K562 (cell line): ENCODE data around the gene GALNT15.

Experiments used
- EZH2 ChIP-seq: IDR thresholded peaks from 2 replicates; pipeline ENCODE4 v1.6.1; 2012; ENCODE audit warnings: low read depth, mild to moderate bottlenecking, inconsistent platforms, low read length, borderline replicate concordance
- KDM4B ChIP-seq, 2 experiments: fragments of 450-650 bp in 1 of 2; sonication (generic) in 1 of 2; IDR thresholded peaks; 2 replicates each; pipeline ENCODE4 v1.6.1; 2016 to 2017; ENCODE audit warnings: borderline replicate concordance in 2 of 2, antibody characterized with exemption in 1 of 2, low read depth in 1 of 2, mild to moderate bottlenecking in 1 of 2
- SP1 ChIP-seq: sonication (generic); formaldehyde crosslinking; IDR thresholded peaks from 2 replicates; pipeline ENCODE4 v1.8.1; 2022; ENCODE audit warnings: mild to moderate bottlenecking, missing genetic modification reagents
- TF ChIP-seq, protein P1 (sequence below), 3 experiments: IDR thresholded peaks in 2 of 3; conservative IDR thresholded peaks in 1 of 3; 2 replicates each; pipeline ENCODE4 v1.5.1; 2011 to 2012; ENCODE audit warnings: low read length in 3 of 3, mild to moderate bottlenecking in 3 of 3, control low read depth in 2 of 3, improper control_type of control experiment in 1 of 3, inconsistent platforms in 1 of 3, low read depth in 1 of 3, mixed read lengths in 1 of 3, moderate library complexity in 1 of 3; ENCODE audit not compliant: insufficient read depth in 2 of 3
- TF ChIP-seq, protein P2 (sequence below): sonication (generic); formaldehyde crosslinking; IDR thresholded peaks from 2 replicates; pipeline ENCODE4 v1.8.1; 2022; ENCODE audit warnings: missing genetic modification reagents
- TF ChIP-seq, protein P3 (sequence below): fragments of 250-450 bp; sonication (Bioruptor Pico); IDR thresholded peaks from 2 replicates; pipeline ENCODE4 v1.8.0; 2021; ENCODE audit warnings: moderate library complexity, mild to moderate bottlenecking, inconsistent platforms

DNA sequence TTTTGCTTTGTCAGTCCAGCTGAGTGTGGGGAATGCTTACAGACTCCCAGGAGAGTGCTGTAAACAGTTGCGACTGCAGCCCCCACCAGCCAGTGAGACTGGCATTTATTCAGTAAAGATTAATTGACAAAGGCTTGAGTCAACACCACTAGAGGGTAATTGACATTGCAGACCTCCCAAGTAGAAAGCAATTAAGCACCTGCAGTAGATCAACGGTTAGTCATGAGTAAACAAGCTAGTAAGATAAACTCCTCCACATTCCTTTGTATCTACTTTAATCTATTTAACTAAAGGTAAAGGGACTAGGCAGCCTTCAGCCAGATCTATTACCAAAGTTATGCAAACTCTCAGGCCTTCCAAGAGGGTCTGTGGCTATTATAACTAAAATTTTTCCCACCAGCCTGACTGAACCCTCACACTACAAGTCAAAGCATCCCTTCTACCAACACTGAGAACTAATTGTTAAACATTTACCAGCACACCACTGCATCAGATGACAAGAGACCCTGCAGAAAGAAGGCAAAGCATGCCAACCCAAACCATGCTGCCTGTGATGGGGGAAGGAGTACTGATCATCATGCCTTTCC, 30.5 kb upstream of the GALNT15 start:
- TF ChIP-seq SP1 (no peak), EZH2 (no peak), KDM4B (IDR thresholded peaks at IDR 0.05; ENCODE audit: borderline replicate concordance in 2 of 2, low read depth in 1 of 2) (no peak)
- TF ChIP-seq, protein P1, sequence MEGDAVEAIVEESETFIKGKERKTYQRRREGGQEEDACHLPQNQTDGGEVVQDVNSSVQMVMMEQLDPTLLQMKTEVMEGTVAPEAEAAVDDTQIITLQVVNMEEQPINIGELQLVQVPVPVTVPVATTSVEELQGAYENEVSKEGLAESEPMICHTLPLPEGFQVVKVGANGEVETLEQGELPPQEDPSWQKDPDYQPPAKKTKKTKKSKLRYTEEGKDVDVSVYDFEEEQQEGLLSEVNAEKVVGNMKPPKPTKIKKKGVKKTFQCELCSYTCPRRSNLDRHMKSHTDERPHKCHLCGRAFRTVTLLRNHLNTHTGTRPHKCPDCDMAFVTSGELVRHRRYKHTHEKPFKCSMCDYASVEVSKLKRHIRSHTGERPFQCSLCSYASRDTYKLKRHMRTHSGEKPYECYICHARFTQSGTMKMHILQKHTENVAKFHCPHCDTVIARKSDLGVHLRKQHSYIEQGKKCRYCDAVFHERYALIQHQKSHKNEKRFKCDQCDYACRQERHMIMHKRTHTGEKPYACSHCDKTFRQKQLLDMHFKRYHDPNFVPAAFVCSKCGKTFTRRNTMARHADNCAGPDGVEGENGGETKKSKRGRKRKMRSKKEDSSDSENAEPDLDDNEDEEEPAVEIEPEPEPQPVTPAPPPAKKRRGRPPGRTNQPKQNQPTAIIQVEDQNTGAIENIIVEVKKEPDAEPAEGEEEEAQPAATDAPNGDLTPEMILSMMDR (IDR thresholded peaks at IDR 0.05 in 2 of 3, conservative IDR thresholded peaks at IDR 0.05 in 1 of 3; ENCODE audit: insufficient read depth in 2 of 3, low read depth in 1 of 3, low read length in 3 of 3) = no peak
- TF ChIP-seq, protein P2, sequence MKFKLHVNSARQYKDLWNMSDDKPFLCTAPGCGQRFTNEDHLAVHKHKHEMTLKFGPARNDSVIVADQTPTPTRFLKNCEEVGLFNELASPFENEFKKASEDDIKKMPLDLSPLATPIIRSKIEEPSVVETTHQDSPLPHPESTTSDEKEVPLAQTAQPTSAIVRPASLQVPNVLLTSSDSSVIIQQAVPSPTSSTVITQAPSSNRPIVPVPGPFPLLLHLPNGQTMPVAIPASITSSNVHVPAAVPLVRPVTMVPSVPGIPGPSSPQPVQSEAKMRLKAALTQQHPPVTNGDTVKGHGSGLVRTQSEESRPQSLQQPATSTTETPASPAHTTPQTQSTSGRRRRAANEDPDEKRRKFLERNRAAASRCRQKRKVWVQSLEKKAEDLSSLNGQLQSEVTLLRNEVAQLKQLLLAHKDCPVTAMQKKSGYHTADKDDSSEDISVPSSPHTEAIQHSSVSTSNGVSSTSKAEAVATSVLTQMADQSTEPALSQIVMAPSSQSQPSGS (CRISPR knock-in tag) = no peak
- TF ChIP-seq, protein P3, sequence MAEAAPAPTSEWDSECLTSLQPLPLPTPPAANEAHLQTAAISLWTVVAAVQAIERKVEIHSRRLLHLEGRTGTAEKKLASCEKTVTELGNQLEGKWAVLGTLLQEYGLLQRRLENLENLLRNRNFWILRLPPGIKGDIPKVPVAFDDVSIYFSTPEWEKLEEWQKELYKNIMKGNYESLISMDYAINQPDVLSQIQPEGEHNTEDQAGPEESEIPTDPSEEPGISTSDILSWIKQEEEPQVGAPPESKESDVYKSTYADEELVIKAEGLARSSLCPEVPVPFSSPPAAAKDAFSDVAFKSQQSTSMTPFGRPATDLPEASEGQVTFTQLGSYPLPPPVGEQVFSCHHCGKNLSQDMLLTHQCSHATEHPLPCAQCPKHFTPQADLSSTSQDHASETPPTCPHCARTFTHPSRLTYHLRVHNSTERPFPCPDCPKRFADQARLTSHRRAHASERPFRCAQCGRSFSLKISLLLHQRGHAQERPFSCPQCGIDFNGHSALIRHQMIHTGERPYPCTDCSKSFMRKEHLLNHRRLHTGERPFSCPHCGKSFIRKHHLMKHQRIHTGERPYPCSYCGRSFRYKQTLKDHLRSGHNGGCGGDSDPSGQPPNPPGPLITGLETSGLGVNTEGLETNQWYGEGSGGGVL (CRISPR knock-in tag) = no peak
